Measurements from ENCODE around the gene UTP11.

Gene UTP11

DNA sequence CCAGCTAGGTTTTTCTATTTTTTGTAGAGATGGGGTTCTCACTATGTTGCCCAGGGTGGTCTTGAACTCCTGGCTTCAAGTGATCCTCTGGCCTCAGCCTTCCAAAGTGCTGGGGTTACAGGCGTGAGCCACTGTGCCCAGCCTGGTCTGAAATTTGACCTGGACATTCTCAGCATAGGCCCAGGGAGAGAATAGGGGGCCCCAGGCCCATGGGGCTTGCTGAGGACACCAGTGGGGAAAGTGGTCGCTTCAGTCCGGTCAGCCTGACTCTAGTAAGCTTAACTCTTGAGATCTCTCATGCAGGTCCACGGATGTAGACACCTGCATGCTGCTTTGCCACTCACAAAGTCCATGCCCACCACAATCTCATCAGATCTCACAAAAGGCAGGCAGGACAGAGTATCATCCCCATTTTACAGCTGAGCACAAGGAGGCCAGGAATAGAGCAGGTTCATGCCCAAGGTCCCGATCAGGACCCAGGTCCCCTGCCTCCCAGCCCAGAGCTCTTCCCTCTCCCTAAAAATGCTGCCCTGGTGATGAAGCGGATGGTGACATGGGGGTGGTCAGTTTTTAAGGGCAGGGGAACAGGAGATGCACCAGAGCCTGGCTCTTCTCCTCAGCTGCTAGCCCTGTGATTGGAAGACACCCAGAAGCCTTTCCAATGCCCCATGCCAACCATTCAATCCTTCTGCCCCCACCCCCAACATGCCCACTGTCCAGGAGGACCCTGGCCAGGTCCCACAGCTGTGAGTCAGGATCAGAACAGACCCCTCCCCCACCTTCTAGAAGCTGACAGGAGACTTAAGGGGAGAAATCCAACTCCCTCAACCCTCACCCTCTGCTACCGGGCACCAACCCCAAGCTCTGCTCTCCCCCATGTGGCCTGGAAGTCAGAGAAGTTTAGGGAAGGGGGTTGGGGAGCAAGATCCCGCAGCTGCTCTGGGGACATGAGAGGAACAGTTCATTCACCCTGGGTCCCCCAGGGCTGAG is 9.0 kb upstream of the UTP11 start:
- DNase-seq (ENCODE audit: low spot score), result no peak

- no peak for DNase-seq (ENCODE audit: low spot score)
Observed at GRCh38 chr1:38004284-38005108, 8.0 kb upstream of the UTP11 start.

DNA sequence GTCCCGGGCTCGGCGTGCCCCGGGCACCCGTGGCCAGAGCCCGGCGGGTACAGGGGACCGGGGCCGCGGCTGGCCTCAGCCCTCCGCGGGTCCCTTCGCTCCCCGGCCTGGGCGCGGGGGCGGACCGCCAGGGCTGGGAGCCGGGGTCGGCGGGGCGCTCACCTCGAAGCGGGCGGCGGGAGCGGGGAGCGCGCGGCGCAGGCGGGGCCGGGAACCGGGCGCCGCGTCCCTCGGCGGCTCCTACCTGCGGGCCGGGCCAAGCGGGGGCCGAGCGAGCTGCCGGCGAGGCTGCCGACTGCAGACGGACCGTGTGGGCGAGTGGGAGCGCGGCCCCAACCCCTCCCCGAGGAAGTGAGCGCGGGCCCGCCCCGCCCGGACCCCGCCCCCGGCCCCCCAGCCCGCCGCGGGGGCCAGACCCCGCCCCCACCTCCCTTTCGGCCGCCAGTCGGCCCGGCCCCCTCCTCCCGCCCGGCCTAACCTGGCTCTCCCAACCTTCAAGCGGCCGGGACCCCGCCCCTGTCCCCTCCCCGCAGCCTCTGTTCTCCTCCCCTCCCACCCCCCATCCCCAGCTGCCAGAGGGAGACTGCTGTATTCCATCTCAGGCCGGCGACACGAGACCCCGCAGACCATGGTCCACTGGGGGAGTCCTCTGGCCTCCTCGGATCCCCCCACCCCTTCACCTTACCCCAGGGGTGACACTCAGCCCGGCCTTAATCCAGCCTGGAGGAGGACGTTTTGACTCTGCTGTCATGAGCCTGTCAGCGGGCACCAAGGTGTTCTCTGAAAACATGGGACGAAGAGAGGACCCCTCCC is 7.1 kb upstream of the UTP11 start, which contains the start of gene FHL3:
Gene FHL3 (minus strand): TSS at position 320 of the 813 bp plus-strand sequence. CDS start 6,102 bp downstream, outside the sequence.
- peak; percentile 59 for DNase-seq (ENCODE audit: low spot score)

GRCh38 chr1:38006008-38006828 is 6.3 kb upstream of the UTP11 start:
- no peak for DNase-seq (ENCODE audit: low spot score)

DNA sequence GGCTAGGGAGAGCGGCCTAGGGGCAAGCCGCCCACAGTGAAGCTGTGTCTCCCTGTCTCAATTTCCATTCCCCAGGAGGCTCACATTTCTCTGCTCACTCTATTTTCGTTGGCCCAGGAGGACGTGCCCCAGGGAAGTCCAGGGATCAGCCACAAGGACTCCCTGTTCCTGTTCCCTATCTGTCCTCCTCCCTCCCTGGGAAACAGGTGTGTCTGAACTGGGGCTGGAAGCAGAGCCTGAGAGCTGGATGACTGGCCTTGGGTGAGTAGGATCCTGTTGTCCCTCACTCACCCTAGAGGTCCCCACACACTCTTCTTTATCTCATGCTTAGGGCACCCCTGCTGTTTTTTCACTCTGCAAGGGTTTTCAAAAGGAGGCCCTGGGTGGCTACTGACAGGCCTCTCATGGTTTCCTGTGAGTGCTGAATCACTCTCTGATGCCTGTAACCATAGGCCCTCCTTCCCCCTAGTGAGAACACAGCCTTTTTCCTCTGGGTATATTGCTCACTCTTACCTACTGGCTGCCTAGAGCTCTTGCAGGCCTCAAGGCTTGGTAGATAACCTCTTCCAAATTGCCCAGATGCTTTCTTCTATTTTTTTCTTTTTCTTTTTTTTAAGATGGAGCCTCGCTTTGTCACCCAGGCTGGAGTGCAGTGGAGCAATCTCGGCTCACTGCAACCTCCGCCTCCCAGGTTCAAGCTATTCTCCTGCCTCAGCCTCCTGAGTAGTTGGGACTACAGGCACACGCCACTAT is 3.3 kb upstream of the UTP11 start:
- DNase-seq (ENCODE audit: low spot score), result no peak

- DNase-seq (ENCODE audit: low spot score), result no peak
Observed at GRCh38 chr1:38009841-38010180, 2.7 kb upstream of the UTP11 start.

DNA sequence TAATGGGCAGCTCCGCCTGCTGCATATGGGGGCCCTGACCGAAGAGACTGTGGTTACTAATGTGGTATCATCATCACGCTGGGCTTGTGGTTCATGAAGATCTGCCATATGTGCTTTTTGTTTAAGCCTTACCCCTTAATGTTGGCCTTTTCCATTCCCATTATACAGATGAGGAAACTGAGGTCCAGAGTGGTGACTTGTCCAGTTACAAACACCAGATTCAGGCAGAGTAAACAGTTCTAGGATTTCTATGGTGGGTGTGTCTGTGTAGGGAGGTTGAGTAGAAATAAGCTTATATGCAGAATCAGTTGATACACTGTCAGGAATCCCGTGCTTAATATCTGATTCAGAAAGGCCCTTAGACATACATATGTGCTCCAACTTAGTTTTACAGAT is 691 bp downstream of the UTP11 start:
- no peak for DNase-seq (ENCODE audit: low spot score)

DNA sequence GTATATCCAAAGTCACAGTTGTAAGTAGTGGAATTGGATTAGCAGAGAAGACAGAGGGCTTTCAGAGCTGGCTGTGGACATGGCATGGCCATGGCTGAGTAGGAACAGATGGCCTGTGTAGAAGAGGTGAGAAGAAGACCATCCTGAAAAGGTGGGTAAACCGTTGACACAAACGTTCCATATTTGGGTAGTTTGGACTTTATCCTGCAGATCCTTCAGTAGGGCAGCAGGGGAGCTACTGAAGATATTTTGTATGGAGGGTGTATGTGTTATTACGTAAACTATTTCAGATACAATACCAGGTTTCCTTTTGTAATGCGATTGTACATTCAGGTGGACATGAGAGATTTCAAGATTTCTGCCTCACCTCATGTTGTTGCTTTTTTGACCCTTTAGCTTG is 1.6 kb downstream of the UTP11 start:
- DNase-seq (ENCODE audit: low spot score), result no peak

- no peak for DNase-seq (ENCODE audit: low spot score)
Observed at GRCh38 chr1:38014724-38015424, 2.3 kb downstream of the UTP11 start.

GRCh38 chr1:38015978-38016725 is 3.6 kb downstream of the UTP11 start:
- no peak for DNase-seq (ENCODE audit: low spot score)

GRCh38 chr1:38018864-38019343 is 6.4 kb downstream of the UTP11 start:
- no peak for DNase-seq (ENCODE audit: low spot score)

DNA sequence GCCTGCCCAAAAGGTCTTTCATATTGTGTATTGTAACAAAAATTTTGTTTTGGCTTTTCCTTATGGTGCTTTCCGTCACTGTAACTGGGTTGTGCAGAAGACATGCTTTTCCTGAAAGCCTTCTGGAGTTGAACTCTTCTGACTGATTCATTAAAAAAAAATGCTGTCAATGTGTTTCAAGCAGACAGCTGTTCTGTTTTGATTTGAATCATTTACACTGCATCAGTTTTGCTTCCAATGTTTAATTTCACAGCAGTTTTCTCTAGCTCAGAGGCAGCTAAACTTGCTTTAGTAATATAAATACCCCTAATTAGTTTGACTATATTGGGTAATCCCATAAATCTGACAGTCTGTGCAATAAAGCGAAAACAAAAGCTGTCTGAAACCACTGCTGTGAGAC is 7.9 kb downstream of the UTP11 start:
- peak; percentile 16 for DNase-seq (ENCODE audit: low spot score)

- DNase-seq (ENCODE audit: low spot score), result no peak
Observed at GRCh38 chr1:38021969-38022368, 9.4 kb downstream of the UTP11 start.

DNA sequence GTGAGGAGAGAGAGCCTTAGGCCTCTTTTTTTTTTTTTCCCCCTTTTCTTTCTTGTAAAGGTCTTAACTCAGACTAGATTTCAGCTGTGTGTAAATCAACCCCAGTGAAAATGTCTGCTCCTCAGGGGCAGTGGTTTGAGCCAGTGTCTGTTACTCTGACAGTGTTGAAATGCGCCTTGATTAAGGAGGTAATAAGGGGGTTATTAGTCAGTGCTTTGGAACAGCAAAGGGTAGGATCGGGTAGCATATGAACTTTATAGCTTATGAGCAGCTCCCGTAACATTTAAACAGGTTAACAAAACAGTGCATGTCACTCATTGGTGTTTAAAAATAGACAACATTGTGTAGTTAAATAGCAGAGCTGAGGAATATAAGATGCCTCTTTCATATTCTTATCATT is 10.3 kb downstream of the UTP11 start:
- DNase-seq (ENCODE audit: low spot score), result no peak

DNA sequence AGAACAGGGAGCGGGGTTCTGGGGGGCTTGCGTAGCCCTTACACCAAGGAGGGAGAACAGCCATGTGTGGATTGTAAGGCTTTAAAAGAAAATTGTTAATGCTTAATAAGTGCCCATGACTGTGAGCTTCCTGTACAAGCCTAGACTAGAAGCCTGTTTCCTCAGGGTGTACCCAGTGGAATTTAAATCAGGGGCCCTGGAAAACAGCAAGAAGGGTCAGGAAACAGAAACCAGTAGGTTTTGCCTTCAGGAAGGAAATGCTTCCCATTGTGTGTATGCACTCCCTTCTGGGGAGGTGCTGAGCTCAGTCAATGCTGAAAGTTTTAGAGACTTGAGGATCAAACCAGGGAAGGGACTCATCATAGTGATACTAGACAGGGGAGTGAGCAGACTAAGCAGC is 12.7 kb downstream of the UTP11 start:
- no peak for DNase-seq (ENCODE audit: low spot score)

DNA sequence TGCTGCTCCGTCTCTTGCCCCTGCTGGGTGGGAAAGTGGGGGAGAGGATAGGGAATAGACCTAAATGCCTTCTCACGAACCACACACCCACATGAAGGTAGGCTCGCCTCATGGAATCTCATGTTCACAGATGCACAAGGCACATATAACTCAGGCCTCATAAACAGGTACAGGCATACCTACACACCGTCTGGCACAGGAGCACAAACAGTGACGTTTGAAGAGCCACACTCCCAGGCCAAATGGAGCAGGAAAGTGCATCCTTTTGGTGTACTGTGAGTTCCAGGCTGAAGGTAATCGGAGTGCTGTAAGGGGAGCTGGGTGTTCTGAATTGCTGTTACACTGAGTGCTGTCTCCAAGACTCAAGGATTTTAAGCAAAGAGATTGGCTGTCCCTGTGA is 13.1 kb downstream of the UTP11 start:
- DNase-seq (ENCODE audit: low spot score), result no peak

- DNase-seq (ENCODE audit: low spot score), result peak; percentile 71
Observed at GRCh38 chr1:38026592-38027200, 14.2 kb downstream of the UTP11 start.
